Astrocyte (in vitro differentiated cells and primary cell): Measurements from ENCODE around the gene GPR153.

Source experiments
- CTCF ChIP-seq: IDR thresholded peaks from 2 replicates; pipeline ENCODE4 v1.5.1; 2011; ENCODE audit warnings: low read depth, mild to moderate bottlenecking, inconsistent platforms, low read length, moderate library complexity; ENCODE audit not compliant: insufficient read depth
- EZH2 ChIP-seq: IDR thresholded peaks from 2 replicates; pipeline ENCODE4 v1.6.1; 2012; ENCODE audit warnings: mild to moderate bottlenecking, low read length, inconsistent platforms; ENCODE audit not compliant: insufficient read depth

GRCh38 chr1:6225651-6226050 is 35.2 kb downstream of the GPR153 start:
- TF ChIP-seq CTCF (no peak), EZH2 (no peak)
